B cell (primary cell): ENCODE results near the gene NEO1. TPM values are rescaled to one million over a fixed set of nuclear protein-coding genes. Genes with fewer than 3 reads are reported as not detected.

ENCODE experiments used
- ATAC-seq: fragments of 200-7000 bp; cut with Tn5 transposase; one replicate; pipeline ENCODE4 v1.10.0; 2021; ENCODE audit warnings: low read depth, mild to moderate bottlenecking, moderate number of reproducible peaks, moderate library complexity
- CTCF ChIA-PET: fragments of 350-600 bp; sonication (Branson Sonifier 250); formaldehyde crosslinking; loops from one replicate; lab custom pipeline; 2021; ENCODE audit warnings: antibody characterized with exemption, inconsistent platforms; lab: Charles Lee
- POLR2A ChIA-PET: fragments of 350-600 bp; sonication (Branson Sonifier 250); formaldehyde crosslinking; loops from one replicate; lab custom pipeline; 2021; ENCODE audit warnings: antibody characterized with exemption; lab: Charles Lee
- DNase-seq: peaks from one replicate; pipeline ENCODE4 v3.0.0; 2013
- H2AFZ ChIP-seq: 2 replicates; pipeline ENCODE4 v1.6.1; 2012; ENCODE audit warnings: mild to moderate bottlenecking, low read depth, low read length; ENCODE audit not compliant: insufficient read depth, poor library complexity, severe bottlenecking
- H3K27ac ChIP-seq, 2 donors: 1 replicate in 1 of 2; 2 replicates in 1 of 2; pipeline ENCODE4 v1.5.1; 2012 to 2013; ENCODE audit warnings: low read length in 2 of 2, mild to moderate bottlenecking in 2 of 2, moderate library complexity in 1 of 2
- H3K27me3 ChIP-seq, 4 experiments: fragments of 200-600 bp in 1 of 4; sonication (generic) in 1 of 4; replicated peaks in 1 of 4; 1 replicate in 2 of 4; 2 replicates in 2 of 4; pipeline versions ENCODE4 v1.6.1 to v1.7.0; 2013 to 2016; ENCODE audit warnings: low read length in 3 of 4, mild to moderate bottlenecking in 2 of 4, mixed read lengths in 1 of 4, moderate library complexity in 1 of 4; ENCODE audit not compliant: insufficient read depth in 4 of 4, control insufficient read depth in 3 of 4; ENCODE audit errors: control extremely low read depth in 1 of 4
- H3K36me3 ChIP-seq, 2 experiments: replicated peaks in 1 of 2; 1 replicate in 1 of 2; 2 replicates in 1 of 2; pipeline versions ENCODE4 v1.6.1 to v1.7.1; 2013; ENCODE audit warnings: low read length in 1 of 2; ENCODE audit not compliant: insufficient read depth in 2 of 2, control insufficient read depth in 1 of 2; ENCODE audit errors: control extremely low read depth in 1 of 2, extremely low read depth in 1 of 2
- H3K4me1 ChIP-seq, 2 donors: fragments of 200-600 bp in 1 of 2; sonication (generic) in 1 of 2; 1 replicate in 1 of 2; 2 replicates in 1 of 2; pipeline versions ENCODE4 v1.5.1 to v1.6.1; 2013 to 2017; ENCODE audit warnings: low read length in 2 of 2; ENCODE audit not compliant: control insufficient read depth in 2 of 2, insufficient read depth in 2 of 2
- H3K4me2 ChIP-seq: replicated peaks from 2 replicates; pipeline ENCODE3; 2012; ENCODE audit warnings: mild to moderate bottlenecking, low read depth, low read length; ENCODE audit not compliant: poor library complexity, severe bottlenecking
- H3K4me3 ChIP-seq, 5 experiments: fragments of 200-600 bp in 1 of 5; sonication (generic) in 1 of 5; 1 replicate in 3 of 5; 2 replicates in 2 of 5; pipeline versions ENCODE4 v1.5.1 to v1.7.0; 2011 to 2016; ENCODE audit warnings: low read length in 4 of 5, mild to moderate bottlenecking in 4 of 5, low read depth in 2 of 5, control low read depth in 1 of 5, moderate library complexity in 1 of 5; ENCODE audit not compliant: insufficient read depth in 1 of 5; ENCODE audit errors: control extremely low read depth in 1 of 5, extremely low read depth in 1 of 5
- H3K79me2 ChIP-seq: fragments of 200-600 bp; sonication (generic); one replicate; pipeline ENCODE4 v1.6.0; 2016; ENCODE audit warnings: low read length; ENCODE audit not compliant: control insufficient read depth, insufficient read depth
- H3K9ac ChIP-seq: fragments of 200-600 bp; sonication (generic); 2 replicates; pipeline ENCODE4 v1.6.1; 2017; ENCODE audit warnings: mild to moderate bottlenecking, low read length, moderate library complexity
- H3K9me3 ChIP-seq, 3 donors: one replicate each; pipeline versions ENCODE4 v1.6.1 to v1.7.1; 2013; ENCODE audit warnings: low read length in 2 of 3; ENCODE audit not compliant: control insufficient read depth in 2 of 3, insufficient read depth in 1 of 3; ENCODE audit errors: control extremely low read depth in 1 of 3
- H4K20me1 ChIP-seq: 2 replicates; pipeline ENCODE4 v1.6.0; 2012; ENCODE audit warnings: mild to moderate bottlenecking, low read length; ENCODE audit not compliant: insufficient read depth, control insufficient read depth, poor library complexity, severe bottlenecking
- H3K27ac Mint-ChIP-seq: one replicate; pipeline ENCODE4 v1.8.0; 2021; ENCODE audit warnings: mixed read lengths
- H3K27me3 Mint-ChIP-seq: one replicate; pipeline ENCODE4 v1.8.0; 2021; ENCODE audit warnings: mixed read lengths
- H3K4me1 Mint-ChIP-seq: one replicate; pipeline ENCODE4 v1.8.0; 2021; ENCODE audit warnings: mixed read lengths
- H3K4me3 Mint-ChIP-seq: one replicate; pipeline ENCODE4 v1.8.0; 2021; ENCODE audit warnings: mixed read lengths
- H3K9me3 Mint-ChIP-seq: one replicate; pipeline ENCODE4 v1.8.0; 2022; ENCODE audit warnings: mixed read lengths; ENCODE audit not compliant: insufficient read depth
- CTCF ChIP-seq: fragments of 200-600 bp; IDR thresholded peaks from one replicate; pipeline ENCODE4 v1.8.0; 2022; ENCODE audit warnings: antibody characterized with exemption, mild to moderate bottlenecking
- EZH2 ChIP-seq: IDR thresholded peaks from 2 replicates; pipeline ENCODE4 v1.6.1; 2012; ENCODE audit warnings: borderline replicate concordance, low read depth, mild to moderate bottlenecking, moderate library complexity, low read length; ENCODE audit not compliant: insufficient read depth, poor library complexity, severe bottlenecking
- WGBS: methylation state at CpG from one replicate; pipeline ENCODE4 v1.1.5; 2013; ENCODE audit warnings: missing lambda C conversion rate; ENCODE audit not compliant: insufficient coverage; 5-methylcytosine and 5-hydroxymethylcytosine counted together
- intact Hi-C: fragments of 100-400 bp; cut with micrococcal nuclease; formaldehyde crosslinking; loops from one replicate; pipeline ENCODE4 v1.10.0; 2022
- polyA plus RNA-seq: library from polyadenylated mRNA; depleted of rRNA; stranded (reverse); fragments of >200 nt; gene quantifications from 2 replicates; pipeline ENCODE4 v1.2.3, GENCODE V29; 2012
- total RNA-seq, 2 donors: library from RNA; stranded (reverse); fragments of 120-200 nt in 1 of 2; gene quantifications; 1 replicate in 1 of 2; 2 replicates in 1 of 2; pipeline versions ENCODE4 v1.2.3 to v1.2.4, GENCODE V29; 2013 to 2022

The NEO1 gene
- total and polyA plus RNA-seq, 2 donors (not counting 1 experiment from before 2014, with no cell fraction given): 1.3 to 3.9 TPM

GRCh38 chr15:73114064-73114463 is 61.8 kb downstream of the NEO1 start:
- no peak overlapping the region for H3K27ac Mint-ChIP-seq

GRCh38 chr15:73116164-73116563 is 63.9 kb downstream of the NEO1 start:
- Histone ChIP-seq H3K9me3 (no peaks in the 10 kb centered on the region), H3K79me2 (no peaks in the 10 kb centered on the region), H3K9ac (no peak overlapping the region), H3K4me3 (no peak overlapping the region), H2AFZ (no peak overlapping the region), H3K27ac (no peak overlapping the region), H3K4me1 (no peaks in the 10 kb centered on the region), H3K4me2 (no peak overlapping the region), H4K20me1 (no peaks in the 10 kb centered on the region), H3K27me3 (peaks cover 0 to 5% (median 0%) of the 10 kb centered on the region in 4 experiments), H3K36me3 (no peaks in the 10 kb centered on the region)
- ATAC-seq: no peak
- no peak overlapping the region for H3K27ac Mint-ChIP-seq
- no peak overlapping the region for H3K4me3 Mint-ChIP-seq
- DNase-seq: no peak
- peaks cover 30% of the 10 kb centered on the region for H3K27me3 Mint-ChIP-seq
- WGBS: no CpG with 5 or more reads among the region's 2 CpGs
- no peak for TF ChIP-seq EZH2
- no peak for TF ChIP-seq CTCF
- CTCF ChIA-PET: no interaction called here
- H3K4me1 Mint-ChIP-seq: no peaks in the 10 kb centered on the region
- no peaks in the 10 kb centered on the region for H3K9me3 Mint-ChIP-seq
- intact Hi-C loops: no loop called here
- POLR2A ChIA-PET: no interaction called here

More at GRCh38 chr15:73114064-73114463, 61.8 kb downstream of the NEO1 start:
- no peaks in the 10 kb centered on the region for H3K79me2 ChIP-seq
- no peaks in the 10 kb centered on the region for H3K9me3 ChIP-seq
- peaks cover 0 to 5% (median 0%) of the 10 kb centered on the region in 4 experiments for H3K27me3 ChIP-seq
- H3K9me3 Mint-ChIP-seq: no peaks in the 10 kb centered on the region
- no peaks in the 10 kb centered on the region for H4K20me1 ChIP-seq
- intact Hi-C loops: no loop called here
- peaks cover 30% of the 10 kb centered on the region for H3K27me3 Mint-ChIP-seq
- 100% methylated on average over 3 of the region's 7 CpGs for WGBS
- H3K4me3 Mint-ChIP-seq: no peak overlapping the region
- H3K4me2 ChIP-seq: no peak overlapping the region
- DNase-seq: no peak
- H3K27ac ChIP-seq: no peak overlapping the region
- H3K4me1 ChIP-seq: no peaks in the 10 kb centered on the region
- H3K9ac ChIP-seq: no peak overlapping the region
- ChIA-PET CTCF (interaction anchor here (0.7 to 1.1 kb wide), 2 partner anchors 12 to 569 kb away, joined by 3 to 4 read pairs; no protein-coding TSS in a partner anchor), POLR2A (no interaction called here)
- H3K4me3 ChIP-seq: no peak overlapping the region
- no peaks in the 10 kb centered on the region for H3K4me1 Mint-ChIP-seq
- no peak for ATAC-seq
- no peaks in the 10 kb centered on the region for H3K36me3 ChIP-seq
- no peak overlapping the region for H2AFZ ChIP-seq
- TF ChIP-seq CTCF (no peak), EZH2 (no peak)
